H1 (cell line): Measurements from ENCODE around the gene DDC. TPM values are rescaled to one million over a fixed set of nuclear protein-coding genes. Genes with fewer than 3 reads are reported as not detected.

Experiments
- CTCF ChIA-PET: fragments of 300-600 bp; sonication (Branson Sonifier 250); formaldehyde crosslinking; loops from one replicate; lab custom pipeline; 2021; ENCODE audit not compliant: partially characterized antibody; lab: Charles Lee
- POLR2A ChIA-PET: fragments of 300-600 bp; sonication (Branson Sonifier 250); formaldehyde crosslinking; loops from one replicate; lab custom pipeline; 2021; ENCODE audit warnings: inconsistent platforms; ENCODE audit not compliant: partially characterized antibody; lab: Charles Lee
- DNase-seq, 2 experiments: peaks; one replicate each; pipeline versions ENCODE4 v3.0.0 to v3.0.0-alpha.2; 2010 to 2022; ENCODE audit warnings: low spot score in 2 of 2, low read depth in 1 of 2, mixed read lengths in 1 of 2
- FAIRE-seq: peaks from 2 replicates; lab custom pipeline; 2011; peaks lifted over from hg19 to GRCh38; lab: Jason Lieb, UNC
- H2AFZ ChIP-seq: 2 replicates; pipeline ENCODE4 v1.8.1; 2012; ENCODE audit warnings: low read length, inconsistent platforms
- H2AK5ac ChIP-seq: 2 replicates; pipeline ENCODE4 v1.6.1; 2013; ENCODE audit warnings: low read depth, low read length
- H2BK120ac ChIP-seq: replicated peaks from 2 replicates; pipeline ENCODE3; 2013; ENCODE audit warnings: low read depth, low read length, inconsistent platforms
- H2BK12ac ChIP-seq: 2 replicates; pipeline ENCODE4 v1.6.1; 2013; ENCODE audit warnings: low read depth, low read length
- H2BK15ac ChIP-seq: 2 replicates; pipeline ENCODE4 v1.6.1; 2013; ENCODE audit warnings: low read length
- H2BK20ac ChIP-seq: 2 replicates; pipeline ENCODE4 v1.6.1; 2013; ENCODE audit warnings: low read length
- H2BK5ac ChIP-seq: 2 replicates; pipeline ENCODE4 v1.6.1; 2013; ENCODE audit warnings: low read depth, low read length
- H3K14ac ChIP-seq: 2 replicates; pipeline ENCODE4 v1.6.1; 2013; ENCODE audit warnings: inconsistent platforms; ENCODE audit not compliant: insufficient read length
- H3K18ac ChIP-seq: 2 replicates; pipeline ENCODE4 v1.6.1; 2013; ENCODE audit warnings: low read length; ENCODE audit errors: extremely low read depth
- H3K23ac ChIP-seq: 2 replicates; pipeline ENCODE4 v1.6.1; 2013; ENCODE audit warnings: inconsistent platforms; ENCODE audit not compliant: insufficient read length
- H3K23me2 ChIP-seq: 2 replicates; pipeline ENCODE4 v1.6.1; 2013; ENCODE audit warnings: low read depth, low read length
- H3K27ac ChIP-seq: 2 replicates; pipeline ENCODE4 v1.6.1; 2011; ENCODE audit warnings: low read depth, low read length, inconsistent platforms
- H3K27me3 ChIP-seq, 4 experiments: replicated peaks in 1 of 4; 1 replicate in 1 of 4; 2 replicates in 3 of 4; pipeline versions ENCODE4 v1.6.1 to v1.8.1; 2011 to 2013; ENCODE audit warnings: low read length in 3 of 4, mild to moderate bottlenecking in 3 of 4, inconsistent platforms in 2 of 4, mixed read lengths in 2 of 4, moderate library complexity in 1 of 4; ENCODE audit not compliant: control insufficient read depth in 3 of 4, insufficient read depth in 3 of 4; ENCODE audit errors: extremely low read depth in 1 of 4
- H3K36me3 ChIP-seq, 4 experiments: 2 replicates each; pipeline versions ENCODE4 v1.6.1 to v1.8.1; 2011 to 2013; ENCODE audit warnings: mild to moderate bottlenecking in 4 of 4, low read length in 3 of 4, moderate library complexity in 2 of 4, control low read depth in 1 of 4, inconsistent platforms in 1 of 4; ENCODE audit not compliant: insufficient read depth in 4 of 4, control insufficient read depth in 2 of 4
- H3K4ac ChIP-seq: replicated peaks from 2 replicates; pipeline ENCODE3; 2013; ENCODE audit warnings: low read length, low read depth, mixed read lengths, inconsistent platforms; ENCODE audit not compliant: insufficient read length
- H3K4me1 ChIP-seq, 4 experiments: replicated peaks in 1 of 4; 1 replicate in 1 of 4; 2 replicates in 3 of 4; pipeline versions ENCODE4 v1.6.1 to v1.8.1; 2011 to 2013; ENCODE audit warnings: low read length in 3 of 4, inconsistent platforms in 2 of 4, mixed read lengths in 1 of 4; ENCODE audit not compliant: insufficient read depth in 4 of 4, control insufficient read depth in 3 of 4
- H3K4me2 ChIP-seq, 2 experiments: 2 replicates each; pipeline versions ENCODE4 v1.6.1 to v1.8.1; 2011 to 2013; ENCODE audit warnings: low read depth in 2 of 2, low read length in 2 of 2, control low read depth in 1 of 2, inconsistent platforms in 1 of 2, mild to moderate bottlenecking in 1 of 2; ENCODE audit not compliant: insufficient read depth in 1 of 2
- H3K4me3 ChIP-seq, 4 experiments: fragments of 200-600, 300-600 bp in 1 of 4; sonication (generic), shearing (Covaris generic), sonication (Bioruptor Twin) in 1 of 4; 2 replicates each; pipeline versions ENCODE4 v1.5.1 to v1.8.1; 2011 to 2016; ENCODE audit warnings: low read length in 4 of 4, low read depth in 3 of 4, control low read depth in 2 of 4, inconsistent platforms in 2 of 4, mild to moderate bottlenecking in 2 of 4, mixed read lengths in 1 of 4, moderate library complexity in 1 of 4; ENCODE audit not compliant: insufficient read depth in 2 of 4; ENCODE audit errors: extremely low read depth in 1 of 4
- H3K56ac ChIP-seq: replicated peaks from 2 replicates; pipeline ENCODE3; 2013; ENCODE audit warnings: low read depth, mild to moderate bottlenecking, mixed read lengths, low read length, inconsistent platforms; ENCODE audit not compliant: insufficient read length
- H3K79me1 ChIP-seq: 2 replicates; pipeline ENCODE4 v1.6.1; 2013; ENCODE audit warnings: low read depth, low read length, control low read depth
- H3K79me2 ChIP-seq, 2 experiments: 2 replicates each; pipeline versions ENCODE4 v1.6.1 to v1.8.1; 2012 to 2013; ENCODE audit warnings: low read length in 2 of 2, mild to moderate bottlenecking in 2 of 2, inconsistent platforms in 1 of 2; ENCODE audit not compliant: insufficient read depth in 2 of 2, control insufficient read depth in 1 of 2
- H3K9ac ChIP-seq, 4 experiments: replicated peaks in 1 of 4; 1 replicate in 1 of 4; 2 replicates in 3 of 4; pipeline versions ENCODE4 v1.6.1 to v1.8.1; 2011 to 2013; ENCODE audit warnings: low read depth in 3 of 4, low read length in 3 of 4, control low read depth in 2 of 4, mild to moderate bottlenecking in 2 of 4, moderate library complexity in 2 of 4, inconsistent platforms in 1 of 4; ENCODE audit errors: extremely low read depth in 1 of 4
- H3K9me3 ChIP-seq, 2 experiments: 2 replicates each; pipeline versions ENCODE4 v1.6.1 to v1.8.1; 2012 to 2013; ENCODE audit warnings: mild to moderate bottlenecking in 2 of 2, moderate library complexity in 2 of 2, control low read depth in 1 of 2, inconsistent platforms in 1 of 2, low read depth in 1 of 2, low read length in 1 of 2, mixed read lengths in 1 of 2; ENCODE audit not compliant: insufficient read depth in 2 of 2
- H4K20me1 ChIP-seq, 2 experiments: replicated peaks in 1 of 2; 2 replicates each; pipeline versions ENCODE3 to v1.8.1; 2011 to 2013; ENCODE audit warnings: inconsistent platforms in 2 of 2, low read length in 2 of 2, mild to moderate bottlenecking in 1 of 2; ENCODE audit not compliant: insufficient read depth in 2 of 2, control insufficient read depth in 1 of 2
- H4K5ac ChIP-seq: 2 replicates; pipeline ENCODE4 v1.6.1; 2013; ENCODE audit warnings: low read length, low read depth, mixed read lengths, inconsistent platforms; ENCODE audit not compliant: insufficient read length
- H4K8ac ChIP-seq: 2 replicates; pipeline ENCODE4 v1.8.0; 2013; ENCODE audit warnings: mild to moderate bottlenecking, moderate library complexity, low read length, inconsistent platforms; ENCODE audit not compliant: insufficient read depth; ENCODE audit errors: extremely low read depth
- H4K91ac ChIP-seq: replicated peaks from 2 replicates; pipeline ENCODE3; 2013; ENCODE audit warnings: low read length, mixed read lengths, inconsistent platforms; ENCODE audit not compliant: insufficient read length
- CBX5 ChIP-seq: fragments of 300-800, 300-1000 bp; sonication (generic); IDR thresholded peaks from 2 replicates; pipeline ENCODE4 v1.7.1; 2016; ENCODE audit warnings: antibody characterized with exemption, low read length, low read depth
- CHD2 ChIP-seq: IDR thresholded peaks from 2 replicates; pipeline ENCODE4 v1.6.1; 2012; ENCODE audit warnings: low read length, improper control_type of control experiment
- KDM4A ChIP-seq: IDR thresholded peaks from one replicate; pipeline ENCODE4 v1.7.1; 2012; ENCODE audit warnings: low read depth, mild to moderate bottlenecking, moderate library complexity, low read length, inconsistent platforms; ENCODE audit not compliant: severe bottlenecking
- KDM5A ChIP-seq: fragments of 200-600 bp; IDR thresholded peaks from 2 replicates; pipeline ENCODE4 v1.7.1; 2012; ENCODE audit warnings: mild to moderate bottlenecking, low read length, inconsistent platforms, mixed read lengths
- MAFK ChIP-seq: IDR thresholded peaks from 2 replicates; pipeline ENCODE4 v1.6.1; 2012; ENCODE audit warnings: low read depth, mild to moderate bottlenecking, improper control_type of control experiment, low read length
- POLR2A ChIP-seq, 2 experiments: IDR thresholded peaks; 1 replicate in 1 of 2; 2 replicates in 1 of 2; pipeline ENCODE4 v1.6.1; 2011; ENCODE audit warnings: low read depth in 2 of 2, low read length in 2 of 2, mild to moderate bottlenecking in 2 of 2; ENCODE audit errors: control extremely low read depth in 1 of 2
- RAD21 ChIP-seq, 2 experiments: IDR thresholded peaks in 1 of 2; conservative IDR thresholded peaks in 1 of 2; 2 replicates each; pipeline ENCODE4 v1.6.1; 2011; ENCODE audit warnings: low read depth in 2 of 2, low read length in 2 of 2, improper control_type of control experiment in 1 of 2, inconsistent platforms in 1 of 2, mild to moderate bottlenecking in 1 of 2, moderate library complexity in 1 of 2
- SRF ChIP-seq: IDR thresholded peaks from 2 replicates; pipeline ENCODE4 v1.6.1; 2011; ENCODE audit warnings: mild to moderate bottlenecking, low read depth, low read length, moderate library complexity
- TAF7 ChIP-seq: optimal IDR thresholded peaks from 2 replicates; pipeline ENCODE3; 2011; ENCODE audit warnings: low read depth, mild to moderate bottlenecking, inconsistent platforms, low read length, moderate library complexity, borderline replicate concordance
- TCF12 ChIP-seq: IDR thresholded peaks from 2 replicates; pipeline ENCODE4 v1.6.1; 2011; ENCODE audit warnings: low read depth, mild to moderate bottlenecking, low read length
- WGBS, 2 experiments: shearing (Covaris generic) in 1 of 2; methylation state at CpG; one replicate each; pipeline versions ENCODE4 v1.1.6 to v1.1.7; 2013 to 2015; ENCODE audit warnings: low lambda C conversion rate in 2 of 2, mixed read lengths in 2 of 2, inconsistent platforms in 1 of 2, low coverage in 1 of 2, missing lambda C conversion rate in 1 of 2; ENCODE audit not compliant: insufficient replicate concordance in 2 of 2, insufficient coverage in 1 of 2, insufficient read length in 1 of 2; ENCODE audit errors: extremely low coverage in 1 of 2, missing lambda C conversion rate in 1 of 2; 5-methylcytosine and 5-hydroxymethylcytosine counted together
- polyA plus RNA-seq, 7 experiments: library from polyadenylated mRNA; depleted of rRNA in 3 of 7; stranded (reverse) in 5 of 7; unstranded in 2 of 7; fragments of >200 nt in 5 of 7; fragments of 200-250 nt in 2 of 7; gene quantifications; 1 replicate in 5 of 7; 2 replicates in 1 of 7; 4 replicates in 1 of 7; pipeline versions ENCODE4 v1.2.1 to v1.2.3, GENCODE V29; 2011 to 2013; ENCODE audit warnings: missing spikeins in 2 of 7, mixed read lengths in 2 of 7
- total RNA-seq: library from RNA; stranded (reverse); fragmentation: NEBNext Ultra II Directional; extraction: Animal tissue kit (Norgen Biotek cat#: 25700); gene quantifications from 2 replicates; pipeline ENCODE4 v1.2.1, GENCODE V29; 2021
- TF ChIP-seq, protein P1 (sequence below): IDR thresholded peaks from 2 replicates; pipeline ENCODE4 v1.6.1; 2012; ENCODE audit warnings: inconsistent platforms
- TF ChIP-seq, protein P2 (sequence below): IDR thresholded peaks from 2 replicates; pipeline ENCODE4 v1.6.1; 2012; ENCODE audit warnings: low read length, inconsistent platforms

DDC gene
- total and polyA plus RNA-seq, 2 of the 8 experiments (the other 6 are each of a cell fraction or from before 2014, with no cell fraction given): 0.05 TPM; not detected in 1

DNA sequence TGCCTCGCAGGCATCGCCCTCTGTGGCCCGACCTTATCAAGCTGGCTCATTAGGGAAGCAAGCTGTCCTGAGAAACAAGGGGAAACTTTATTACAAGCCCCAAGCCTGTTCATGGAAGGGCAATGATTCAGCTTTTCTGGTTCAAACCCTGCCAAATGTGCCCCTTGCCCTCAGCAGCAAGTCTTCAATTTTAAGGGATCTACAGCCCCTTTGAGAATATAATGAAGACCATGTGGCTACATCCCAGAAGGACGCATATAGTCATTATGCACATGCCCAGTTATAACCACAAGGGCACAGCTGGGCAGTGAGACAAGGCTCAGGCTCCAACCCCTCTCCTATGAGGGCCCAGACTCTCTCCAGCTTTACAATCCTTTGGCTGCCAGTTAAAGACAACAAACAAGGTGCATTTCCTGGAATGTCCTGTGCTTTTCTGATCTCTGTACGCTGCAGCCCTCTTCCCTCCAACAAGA lies 56.7 kb downstream of the DDC start:
- Histone ChIP-seq H2BK120ac (no peak overlapping the region), H3K4me3 (no peak overlapping the region), H4K20me1 (no peaks in the 10 kb centered on the region), H3K79me1 (no peaks in the 10 kb centered on the region), H3K23me2 (no peaks in the 10 kb centered on the region), H2AFZ (no peak overlapping the region), H3K27me3 (no peaks in the 10 kb centered on the region; a peak in 3 of 7 replicates), H4K5ac (no peak overlapping the region), H3K14ac (no peak overlapping the region), H3K4ac (no peak overlapping the region), H2BK12ac (0 out of 2 replicates have a peak overlapping the region, but pooled peaks have one; percentile 17), H2BK5ac (no peak overlapping the region), H4K8ac (no peak overlapping the region), H3K9ac (no peak overlapping the region), H3K4me2 (no peak overlapping the region), H3K36me3 (no peaks in the 10 kb centered on the region), H4K91ac (no peak overlapping the region), H3K4me1 (no peaks in the 10 kb centered on the region), H3K18ac (no peak overlapping the region), H3K23ac (no peak overlapping the region), H2BK15ac (no peak overlapping the region), H2AK5ac (no peak overlapping the region), H3K79me2 (no peaks in the 10 kb centered on the region), H3K27ac (no peak overlapping the region), H2BK20ac (0 out of 2 replicates have a peak overlapping the region, but pooled peaks have one; percentile 7), H3K56ac (no peak overlapping the region), H3K9me3 (no peaks in the 10 kb centered on the region)
- ChIA-PET POLR2A (interaction anchor here (1.0 kb wide), 1 partner anchor 16 kb away, joined by 3 read pairs; no protein-coding TSS in a partner anchor), CTCF (interaction anchor here (0.6 to 1.5 kb wide), 6 partner anchors 12 to 303 kb away, joined by 3 to 4 read pairs (median 3); no protein-coding TSS in a partner anchor)
- 88% methylated on average over 5 of the region's 5 CpGs; no CpG with 5 or more reads in 1 of the 2 experiments for WGBS, 2 experiments
- DNase-seq (no peak), FAIRE-seq (no peak)
- TF ChIP-seq CBX5 (no peak), KDM5A (no peak), TCF12 (no peak), POLR2A (IDR thresholded peaks at IDR 0.05; ENCODE audit: control extremely low read depth in 1 of 2, low read depth in 2 of 2, low read length in 2 of 2) (no peak), TAF7 (no peak), KDM4A (no peak), RAD21 (IDR thresholded peaks at IDR 0.05 in 1 of 2, conservative IDR thresholded peaks at IDR 0.05 in 1 of 2; ENCODE audit: low read depth in 2 of 2, low read length in 2 of 2) (no peak), MAFK (no peak), CHD2 (no peak), SRF (no peak)
- TF ChIP-seq, protein P1, sequence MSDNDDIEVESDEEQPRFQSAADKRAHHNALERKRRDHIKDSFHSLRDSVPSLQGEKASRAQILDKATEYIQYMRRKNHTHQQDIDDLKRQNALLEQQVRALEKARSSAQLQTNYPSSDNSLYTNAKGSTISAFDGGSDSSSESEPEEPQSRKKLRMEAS: no peak
- TF ChIP-seq, protein P2, sequence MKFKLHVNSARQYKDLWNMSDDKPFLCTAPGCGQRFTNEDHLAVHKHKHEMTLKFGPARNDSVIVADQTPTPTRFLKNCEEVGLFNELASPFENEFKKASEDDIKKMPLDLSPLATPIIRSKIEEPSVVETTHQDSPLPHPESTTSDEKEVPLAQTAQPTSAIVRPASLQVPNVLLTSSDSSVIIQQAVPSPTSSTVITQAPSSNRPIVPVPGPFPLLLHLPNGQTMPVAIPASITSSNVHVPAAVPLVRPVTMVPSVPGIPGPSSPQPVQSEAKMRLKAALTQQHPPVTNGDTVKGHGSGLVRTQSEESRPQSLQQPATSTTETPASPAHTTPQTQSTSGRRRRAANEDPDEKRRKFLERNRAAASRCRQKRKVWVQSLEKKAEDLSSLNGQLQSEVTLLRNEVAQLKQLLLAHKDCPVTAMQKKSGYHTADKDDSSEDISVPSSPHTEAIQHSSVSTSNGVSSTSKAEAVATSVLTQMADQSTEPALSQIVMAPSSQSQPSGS: no peak
